CMK (cell line): ENCODE data around the gene CCDC116.
"Not testable (repeated sequence)": the region's sequence is repeated elsewhere in the genome, so short reads cannot be mapped to it uniquely, and the experiment has no call there.

Source experiments
- DNase-seq: peaks from one replicate; pipeline ENCODE4 v3.0.0-alpha.2; 2010; ENCODE audit warnings: low read depth

The CCDC116 gene

DNA sequence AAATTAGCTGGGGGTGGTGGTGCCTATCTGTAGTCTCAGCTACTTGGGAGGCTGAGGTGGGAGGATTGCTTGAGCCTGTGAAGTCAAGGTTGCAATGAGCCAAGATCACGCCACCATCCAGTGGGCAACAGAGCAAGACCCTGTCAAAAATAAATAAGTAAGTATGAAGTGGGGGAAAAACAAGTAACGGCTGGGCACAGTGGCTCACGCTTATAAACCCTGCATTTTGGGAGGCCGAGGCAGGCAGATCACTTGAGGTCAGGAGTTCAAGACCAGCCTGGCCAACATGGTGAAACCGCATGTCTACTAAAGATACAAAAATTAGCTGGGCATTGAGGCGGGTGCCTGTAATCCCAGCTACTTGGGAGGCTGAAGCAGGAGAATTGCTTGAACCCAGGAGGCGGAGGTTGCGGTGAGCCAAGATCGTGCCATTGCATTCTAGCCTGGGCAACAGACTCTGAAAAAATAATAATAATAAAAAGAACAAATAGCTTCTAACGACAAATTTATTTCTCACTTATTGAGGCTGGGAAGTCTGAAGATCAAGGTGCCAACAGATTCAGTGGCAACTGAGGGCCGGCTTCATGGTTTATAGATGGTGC is 22.9 kb upstream of the CCDC116 start:
- DNase-seq = not testable (repeated sequence)

DNA sequence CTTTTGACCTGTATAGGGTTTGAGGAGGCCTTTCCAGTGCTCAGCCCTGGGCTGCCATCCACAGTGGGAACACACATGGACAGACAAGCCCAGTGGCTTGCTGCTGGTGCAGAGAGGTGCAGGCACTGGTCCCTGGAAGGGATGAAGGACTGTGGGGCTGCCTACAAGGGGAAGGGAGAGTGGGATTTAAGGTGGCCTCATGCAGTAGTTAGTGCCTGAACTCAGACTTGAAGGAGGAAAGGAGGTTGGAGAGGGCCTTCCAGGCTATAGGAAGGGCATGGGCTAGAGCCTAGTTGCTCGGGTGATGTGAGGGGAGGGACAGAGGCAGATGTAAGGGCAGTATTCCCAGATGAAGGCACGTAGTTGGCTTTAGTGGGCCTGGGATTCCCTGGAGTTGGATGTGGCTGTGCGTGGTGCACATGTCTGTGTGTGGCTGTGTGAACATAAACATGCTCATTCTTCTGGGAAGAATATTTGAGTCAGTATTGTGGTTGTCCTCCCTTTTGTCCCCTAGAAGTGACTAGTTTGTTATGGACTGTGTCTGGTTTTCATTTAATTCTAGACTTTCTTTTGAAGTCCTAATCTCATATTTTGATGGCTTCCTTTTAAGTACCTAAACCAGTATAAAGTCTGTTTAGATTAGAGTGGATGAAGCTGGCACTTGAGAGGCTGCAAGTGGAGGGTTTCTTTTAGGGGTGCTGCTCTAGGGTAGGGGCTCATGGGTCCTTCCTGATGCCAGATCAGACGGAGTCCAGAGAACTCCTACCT is 21.2 kb upstream of the CCDC116 start:
- no peak for DNase-seq

DNA sequence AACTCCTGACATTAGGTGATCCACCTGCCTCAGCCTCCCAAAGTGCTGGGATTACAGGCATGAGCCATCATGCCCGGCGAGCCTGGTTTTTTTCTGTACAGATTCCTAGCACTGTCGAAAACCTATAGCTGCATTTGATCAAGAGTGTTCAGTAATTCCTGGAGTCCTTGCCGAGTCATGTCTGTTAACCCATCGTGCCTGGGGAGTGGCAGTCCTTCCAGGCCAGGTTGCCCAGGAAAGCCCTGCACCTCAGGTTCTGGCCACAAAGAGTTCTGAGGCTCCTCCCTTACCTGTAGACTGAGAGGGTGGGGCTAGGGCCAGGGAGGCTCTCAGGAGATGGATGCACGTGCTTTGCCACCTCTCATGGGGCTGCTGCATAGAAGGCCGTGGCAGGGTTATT is 19.7 kb upstream of the CCDC116 start:
- no peak for DNase-seq

DNA sequence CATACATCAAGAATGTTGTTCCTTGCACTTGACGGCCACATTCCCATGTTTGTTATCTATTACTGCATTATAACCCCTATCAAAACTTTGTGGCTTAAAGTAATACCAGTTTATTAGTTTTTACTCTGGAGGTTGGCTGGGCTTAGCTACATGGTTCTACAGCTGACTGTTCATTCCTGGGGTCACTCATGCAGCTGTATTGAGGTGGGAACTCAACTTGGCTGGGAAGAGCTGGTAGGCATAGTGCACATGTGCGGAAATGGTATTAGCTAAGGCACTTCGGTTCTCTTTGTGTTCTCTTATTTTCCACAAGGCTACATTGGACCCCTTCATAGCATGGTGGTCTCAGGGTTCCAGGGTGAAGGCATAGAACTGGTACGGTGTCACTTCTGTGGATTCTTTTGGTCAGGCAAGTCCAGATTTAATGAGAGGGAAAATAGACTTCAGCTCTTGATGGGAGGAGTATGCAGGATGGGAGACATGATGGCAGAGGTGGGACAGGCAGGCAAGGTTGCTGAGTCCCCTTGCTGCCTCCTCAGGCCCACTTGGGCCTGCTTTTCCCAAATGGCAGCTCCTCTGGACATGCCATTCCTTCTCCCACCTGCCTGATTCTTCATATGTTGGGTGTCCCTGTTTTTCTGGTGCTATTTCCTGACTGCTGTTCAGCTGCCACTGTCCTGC is 18.9 kb upstream of the CCDC116 start:
- no peak for DNase-seq

DNA sequence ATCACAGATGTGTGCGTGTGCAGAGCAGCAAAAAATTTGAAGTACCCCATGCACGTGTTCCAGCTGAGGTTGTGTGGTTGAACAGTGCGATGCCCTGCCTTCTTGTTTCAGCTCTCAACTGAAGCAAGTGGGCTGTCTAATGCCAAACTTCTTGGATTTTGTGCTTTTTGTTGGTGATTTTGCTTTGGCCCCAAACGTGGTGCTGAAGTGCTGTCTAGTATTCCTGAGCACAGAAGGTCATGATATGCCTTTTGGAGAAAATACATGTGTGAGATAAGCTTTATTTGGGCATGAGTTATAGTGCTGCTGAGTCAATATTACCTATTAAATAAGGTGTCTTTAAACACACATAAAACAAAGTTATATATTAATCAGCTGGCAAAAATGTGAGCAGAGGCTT is 16.8 kb upstream of the CCDC116 start:
- DNase-seq = no peak

GRCh38 chr22:21617337-21617736 is 15.2 kb upstream of the CCDC116 start:
- DNase-seq = not testable (repeated sequence)

DNA sequence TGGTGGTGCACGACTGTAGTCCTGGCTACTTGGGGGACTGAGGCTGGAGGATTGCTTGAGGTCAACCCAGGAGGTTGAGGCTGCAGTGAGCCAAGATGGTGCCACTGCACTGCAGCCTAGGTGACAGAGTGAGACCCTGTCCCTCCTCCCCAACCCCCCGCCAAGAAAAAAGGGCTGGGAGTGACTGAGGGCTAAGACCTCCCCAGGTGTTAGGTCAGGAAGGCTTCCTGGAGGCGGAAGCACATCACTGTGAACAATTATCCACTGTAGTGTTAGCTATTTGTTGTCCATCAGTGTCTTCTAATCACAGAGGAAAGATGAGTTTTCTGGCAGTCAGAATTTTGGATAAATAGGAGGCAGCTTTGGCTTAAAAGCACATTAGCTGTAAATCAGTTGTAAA is 11.5 kb upstream of the CCDC116 start:
- DNase-seq = no peak

GRCh38 chr22:21622011-21622918 is 10.3 kb upstream of the CCDC116 start:
- DNase-seq = no peak

GRCh38 chr22:21622919-21623647 is 9.5 kb upstream of the CCDC116 start:
- no peak for DNase-seq

DNA sequence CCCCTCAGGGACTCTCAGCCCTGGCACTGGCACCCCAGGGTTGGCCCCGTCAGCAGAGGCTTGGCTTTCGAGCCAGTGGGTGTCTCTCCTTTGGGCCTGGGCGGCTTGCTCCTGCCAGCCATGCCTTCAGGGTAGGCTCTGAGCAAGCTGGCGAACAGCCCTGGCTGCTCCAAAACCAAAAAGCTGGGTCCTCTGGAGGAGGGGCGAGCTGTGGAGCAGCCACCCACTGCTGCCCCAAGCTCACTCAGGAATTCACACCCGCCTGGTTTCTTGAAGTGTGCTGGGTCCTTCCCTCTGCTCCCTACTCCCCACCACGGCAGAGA is 9.0 kb upstream of the CCDC116 start:
- no peak for DNase-seq

- DNase-seq = no peak
These were observed 8.3 kb upstream of the CCDC116 start for GRCh38 chr22:21624120-21624879.

GRCh38 chr22:21624880-21625791 is 7.4 kb upstream of the CCDC116 start:
- no peak for DNase-seq

DNA sequence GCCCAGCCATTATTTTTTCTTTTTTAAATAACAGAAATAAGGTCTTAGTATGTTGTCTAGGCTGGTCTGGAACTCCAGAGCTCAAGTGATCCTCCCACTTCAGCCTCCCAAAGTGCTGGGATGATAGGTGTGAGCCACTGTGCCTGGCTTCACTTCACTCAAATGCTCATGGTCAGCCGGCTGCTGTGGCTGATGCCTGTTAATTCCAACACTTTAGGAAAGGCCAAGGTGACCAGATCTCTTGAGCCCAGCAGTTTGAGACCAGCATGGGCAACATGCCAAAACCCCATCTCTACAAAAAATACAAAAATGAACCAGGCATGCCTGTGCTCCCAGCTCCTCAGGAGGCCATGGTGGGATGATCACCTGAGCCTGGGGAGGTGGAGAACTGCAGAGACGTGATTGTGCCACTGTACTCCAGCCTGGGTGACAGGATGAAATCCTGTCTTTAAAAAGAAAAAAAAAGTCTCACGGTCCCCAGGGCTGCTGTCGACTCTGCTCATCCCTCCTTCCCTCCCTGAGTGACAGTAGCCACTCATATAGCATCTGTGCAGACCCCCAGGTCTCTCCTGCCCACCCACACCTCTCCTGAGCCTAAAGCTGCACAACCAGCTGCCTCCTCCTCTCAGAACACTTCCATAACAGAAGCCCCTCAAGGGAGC is 6.4 kb upstream of the CCDC116 start:
- no peak for DNase-seq

DNA sequence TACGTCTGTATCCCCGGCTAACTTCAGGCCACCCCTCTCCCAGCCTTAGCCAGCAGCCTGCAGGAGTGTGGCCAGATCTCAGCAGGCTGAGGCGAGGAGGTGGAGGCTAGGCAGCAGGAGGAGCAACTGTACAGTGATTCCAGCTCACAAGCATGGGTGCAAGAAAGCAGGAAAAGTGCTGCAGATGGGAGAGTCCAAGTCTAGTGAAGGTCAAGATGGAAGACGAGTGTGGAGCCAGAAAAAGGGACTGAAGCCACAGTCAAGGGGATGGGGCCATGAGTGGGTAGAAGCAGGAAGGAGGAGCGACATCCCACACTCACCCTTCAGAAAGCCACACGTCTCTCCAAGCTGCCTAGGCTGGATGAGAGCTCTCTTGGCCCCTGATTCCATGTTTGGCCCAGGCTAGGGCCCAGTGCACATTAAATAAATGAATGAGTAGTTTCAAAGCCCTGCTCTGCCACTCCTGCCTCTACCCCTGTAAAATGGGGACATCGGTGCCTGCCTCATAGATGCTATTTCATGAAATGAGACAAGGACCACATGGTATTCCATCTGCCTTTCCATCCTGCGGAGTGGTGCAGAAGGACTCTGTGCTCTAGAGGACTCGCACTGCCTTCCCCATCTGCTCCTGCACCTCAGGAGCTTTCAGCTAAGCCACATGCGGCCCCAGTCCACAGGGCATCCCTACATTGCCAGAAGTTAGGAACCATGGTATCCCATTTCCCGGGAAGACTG is 5.7 kb upstream of the CCDC116 start:
- DNase-seq = no peak

DNA sequence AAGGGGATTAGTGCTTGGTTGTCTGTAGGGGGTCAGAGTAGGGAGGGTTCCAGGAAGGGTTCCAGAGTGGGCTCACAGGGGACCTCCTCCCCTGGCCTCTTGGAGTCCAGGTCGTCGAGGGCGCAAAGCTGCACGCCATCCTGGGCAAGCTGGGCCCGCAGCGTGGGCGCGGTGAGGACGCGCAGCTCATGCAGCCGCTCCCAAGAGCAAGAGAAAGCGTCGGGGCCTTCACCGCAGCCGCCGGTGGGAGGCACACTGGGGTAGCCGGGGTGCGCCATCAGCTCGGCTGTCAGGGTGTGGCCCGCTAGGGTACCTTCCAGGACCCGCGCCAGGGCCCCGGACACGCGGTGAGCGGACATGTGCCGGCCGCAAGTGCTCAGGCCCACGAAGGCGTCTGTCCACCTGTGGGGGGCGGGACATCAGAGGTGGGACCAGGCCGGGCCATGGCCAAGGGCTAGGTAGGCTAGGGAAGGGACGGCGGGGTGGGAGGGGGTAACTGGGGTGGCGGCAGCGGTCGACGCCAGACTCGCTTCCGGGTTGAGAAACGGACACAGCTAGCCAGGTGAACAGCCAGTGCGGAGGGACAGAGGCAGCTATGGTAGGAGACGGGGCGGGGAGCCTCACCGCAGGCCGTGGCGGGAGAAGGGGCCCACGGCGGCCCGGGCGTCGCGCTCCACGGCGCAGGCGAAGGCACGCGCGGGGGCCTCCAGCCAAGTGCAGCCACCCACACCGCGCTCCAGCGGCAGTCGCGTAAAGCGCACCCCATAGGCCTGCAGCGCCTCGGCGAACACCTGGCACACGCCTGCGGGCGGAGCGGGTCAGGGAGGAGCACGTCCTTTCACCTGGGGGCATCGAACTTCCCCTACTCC is 3.9 kb upstream of the CCDC116 start:
- no peak for DNase-seq

GRCh38 chr22:21629255-21630149 is 3.1 kb upstream of the CCDC116 start, which contains the start of gene YDJC:
TSS of gene YDJC (minus strand) at chr22:21630022. CDS start at chr22:21630014, 8 bp downstream.
- DNase-seq = peak; percentile 87
